HAP-1 (cell line): ENCODE measurements around the gene SND1.
"Not testable (repeated sequence)": the region's sequence is repeated elsewhere in the genome, so short reads cannot be mapped to it uniquely, and the experiment has no call there.

Experiments used
- DNase-seq, 2 experiments: peaks; one replicate each; pipeline ENCODE4 v3.0.0-alpha.2; 2016 to 2020; ENCODE audit warnings: low spot score in 2 of 2
- H3K27me3 ChIP-seq: fragments of 250-450 bp; sonication (Bioruptor Pico); 2 replicates; pipeline ENCODE4 v1.5.1; 2020; ENCODE audit warnings: low read depth, mild to moderate bottlenecking, moderate library complexity
- H3K36me3 ChIP-seq: fragments of 250-450 bp; sonication (Bioruptor Pico); replicated peaks from 2 replicates; pipeline ENCODE4 v1.5.1; 2020; ENCODE audit warnings: mild to moderate bottlenecking
- H3K4me1 ChIP-seq: fragments of 250-450 bp; sonication (Bioruptor Pico); 2 replicates; pipeline ENCODE4 v1.5.1; 2020; ENCODE audit warnings: mild to moderate bottlenecking
- H3K4me3 ChIP-seq: fragments of 250-450 bp; sonication (Bioruptor Pico); 2 replicates; pipeline ENCODE4 v1.5.1; 2020; ENCODE audit warnings: mild to moderate bottlenecking, moderate library complexity
- H3K9me3 ChIP-seq: fragments of 250-450 bp; sonication (Bioruptor Pico); 2 replicates; pipeline ENCODE4 v1.5.1; 2020; ENCODE audit warnings: mild to moderate bottlenecking, moderate library complexity
- in situ Hi-C: fragments of 300-500 bp; cut with MboI; formaldehyde crosslinking; loops from 3 replicates; pipeline ENCODE4 v1.14.3; 2020; ENCODE audit warnings: low sequenced_read_pairs, inconsistent platforms, mixed read lengths

SND1 gene

GRCh38 chr7:127822822-127823508 is 171.0 kb downstream of the SND1 start:
- Histone ChIP-seq H3K4me1 (peaks cover 3% of the 10 kb centered on the region; the same call in 1 of the 2 replicates), H3K36me3 (no peaks in the 10 kb centered on the region), H3K27me3 (no peaks in the 10 kb centered on the region), H3K4me3 (no peak overlapping the region), H3K9me3 (no peaks in the 10 kb centered on the region)
- DNase-seq, result no peak
- in situ Hi-C loops, result no loop called here

DNA sequence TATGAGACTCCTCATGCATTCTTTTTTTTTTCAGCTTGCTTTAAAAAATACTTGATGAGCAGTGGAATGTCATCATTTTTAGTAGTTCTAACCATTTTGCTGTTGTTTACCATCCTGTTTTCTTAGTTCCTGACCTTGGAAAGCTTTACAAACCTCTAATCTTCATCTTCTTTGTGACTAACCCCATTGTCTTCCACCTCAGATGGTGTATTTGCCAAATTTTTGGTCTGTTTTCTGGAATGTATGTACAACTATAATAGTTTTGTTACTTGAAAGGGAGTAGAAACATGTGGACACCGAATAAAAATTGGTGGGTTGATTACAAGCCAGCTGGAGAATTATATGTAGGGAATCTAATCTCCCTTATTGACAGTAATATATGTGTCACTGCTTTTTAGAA is 172.7 kb downstream of the SND1 start:
- Histone ChIP-seq H3K4me1 (peaks cover 3% of the 10 kb centered on the region; the same call in 1 of the 2 replicates), H3K36me3 (no peaks in the 10 kb centered on the region), H3K27me3 (no peaks in the 10 kb centered on the region), H3K9me3 (no peaks in the 10 kb centered on the region), H3K4me3 (no peak overlapping the region)
- no peak for DNase-seq
- in situ Hi-C loops, result no loop called here

- Histone ChIP-seq H3K36me3 (no peaks in the 10 kb centered on the region), H3K27me3 (no peaks in the 10 kb centered on the region), H3K4me3 (no peak overlapping the region), H3K4me1 (peaks cover 3% of the 10 kb centered on the region; the same call in 1 of the 2 replicates), H3K9me3 (no peaks in the 10 kb centered on the region)
- no peak for DNase-seq
- in situ Hi-C loops, result no loop called here
Measured at GRCh38 chr7:127828843-127829500, 177.0 kb downstream of the SND1 start.

GRCh38 chr7:127831318-127832219 is 179.6 kb downstream of the SND1 start:
- in situ Hi-C loops, result no loop called here
- H3K4me1 ChIP-seq, result no peaks in the 10 kb centered on the region
- no peak overlapping the region for H3K4me3 ChIP-seq
- no peaks in the 10 kb centered on the region for H3K27me3 ChIP-seq
- H3K9me3 ChIP-seq, result no peaks in the 10 kb centered on the region
- no peaks in the 10 kb centered on the region for H3K36me3 ChIP-seq
- DNase-seq, result no peak

- H3K4me3 ChIP-seq, result no peak overlapping the region
- H3K9me3 ChIP-seq, result no peaks in the 10 kb centered on the region
- DNase-seq, result no peak
- no peaks in the 10 kb centered on the region for H3K4me1 ChIP-seq
- in situ Hi-C loops, result no loop called here
- H3K27me3 ChIP-seq, result no peaks in the 10 kb centered on the region
- no peaks in the 10 kb centered on the region for H3K36me3 ChIP-seq
Measured at GRCh38 chr7:127832592-127832991, 180.6 kb downstream of the SND1 start.

DNA sequence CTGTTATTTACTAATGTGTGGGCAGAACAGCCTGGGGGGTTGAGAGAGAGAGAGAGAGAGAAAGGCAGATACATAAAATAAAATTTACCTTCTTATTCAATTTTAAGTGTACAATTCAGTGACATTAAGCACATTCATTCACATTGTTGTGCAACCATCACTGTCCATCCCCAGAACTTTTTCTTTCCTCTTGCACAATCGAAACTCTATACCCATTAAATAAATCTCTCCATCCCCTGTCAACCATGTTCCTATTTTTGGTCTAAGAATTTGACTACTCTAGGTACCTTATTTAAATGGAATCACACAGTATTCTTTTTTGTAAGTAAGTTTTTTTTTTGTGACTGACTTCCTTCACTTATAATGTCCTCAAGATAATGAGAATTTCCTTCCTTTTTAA is 181.6 kb downstream of the SND1 start:
- H3K36me3 ChIP-seq, result no peaks in the 10 kb centered on the region
- no peaks in the 10 kb centered on the region for H3K4me1 ChIP-seq
- DNase-seq, result no peak
- in situ Hi-C loops, result no loop called here
- H3K27me3 ChIP-seq, result no peaks in the 10 kb centered on the region
- H3K9me3 ChIP-seq, result no peaks in the 10 kb centered on the region
- H3K4me3 ChIP-seq, result no peak overlapping the region

DNA sequence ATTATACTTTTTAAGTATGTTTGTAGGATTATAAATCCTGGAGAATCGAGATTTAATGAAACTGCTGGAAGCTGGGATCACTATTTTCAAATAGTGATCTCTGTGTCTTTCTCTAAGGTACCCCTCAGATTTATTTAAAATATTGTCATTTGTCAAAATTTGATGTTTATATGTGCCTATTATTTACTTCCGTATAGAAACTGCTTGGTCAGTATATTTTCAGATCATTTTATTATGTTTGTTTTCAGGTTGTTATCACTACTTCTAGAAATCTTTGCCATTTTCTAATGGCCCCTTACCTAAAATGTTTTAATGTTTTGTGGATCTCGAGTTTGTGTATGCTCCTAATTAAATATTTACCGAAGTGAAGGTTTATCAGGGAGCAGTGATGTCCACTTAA is 183.7 kb downstream of the SND1 start:
- H3K36me3 ChIP-seq, result no peaks in the 10 kb centered on the region
- H3K4me3 ChIP-seq, result no peak overlapping the region
- no peaks in the 10 kb centered on the region for H3K9me3 ChIP-seq
- no peaks in the 10 kb centered on the region for H3K4me1 ChIP-seq
- in situ Hi-C loops, result no loop called here
- DNase-seq, result no peak
- H3K27me3 ChIP-seq, result no peaks in the 10 kb centered on the region

DNA sequence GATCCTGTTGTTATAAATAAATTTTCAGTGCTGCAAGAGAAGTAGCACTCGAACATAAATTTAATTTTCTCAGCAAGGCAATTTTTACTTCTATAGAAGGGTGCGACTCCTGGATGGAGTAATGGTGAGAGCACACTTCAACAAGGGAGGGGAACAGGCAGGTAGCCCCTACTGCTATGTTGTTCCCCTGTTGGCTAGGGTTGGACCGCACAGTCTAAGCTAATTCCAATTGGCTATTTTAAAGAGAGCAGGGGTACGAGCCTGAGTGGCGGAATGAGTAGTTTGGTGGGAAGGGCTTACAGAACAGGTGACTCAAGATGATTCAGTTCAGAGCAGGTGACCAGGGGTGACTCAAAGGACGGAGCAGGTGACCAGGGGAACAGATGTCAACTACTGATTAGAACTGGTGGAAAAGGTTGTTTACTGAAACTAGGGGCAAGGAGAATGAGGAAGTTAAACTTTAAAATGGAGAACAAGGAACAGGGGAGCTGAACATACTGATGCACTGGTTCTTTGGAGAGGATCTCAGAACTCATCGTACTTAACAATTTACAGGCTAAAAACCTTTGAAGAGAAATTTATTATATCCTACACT is 185.9 kb downstream of the SND1 start:
- H3K27me3 ChIP-seq, DNase-seq, H3K9me3 ChIP-seq, H3K36me3 ChIP-seq, H3K4me1 ChIP-seq, H3K4me3 ChIP-seq, in situ Hi-C loops: not testable (repeated sequence)

DNA sequence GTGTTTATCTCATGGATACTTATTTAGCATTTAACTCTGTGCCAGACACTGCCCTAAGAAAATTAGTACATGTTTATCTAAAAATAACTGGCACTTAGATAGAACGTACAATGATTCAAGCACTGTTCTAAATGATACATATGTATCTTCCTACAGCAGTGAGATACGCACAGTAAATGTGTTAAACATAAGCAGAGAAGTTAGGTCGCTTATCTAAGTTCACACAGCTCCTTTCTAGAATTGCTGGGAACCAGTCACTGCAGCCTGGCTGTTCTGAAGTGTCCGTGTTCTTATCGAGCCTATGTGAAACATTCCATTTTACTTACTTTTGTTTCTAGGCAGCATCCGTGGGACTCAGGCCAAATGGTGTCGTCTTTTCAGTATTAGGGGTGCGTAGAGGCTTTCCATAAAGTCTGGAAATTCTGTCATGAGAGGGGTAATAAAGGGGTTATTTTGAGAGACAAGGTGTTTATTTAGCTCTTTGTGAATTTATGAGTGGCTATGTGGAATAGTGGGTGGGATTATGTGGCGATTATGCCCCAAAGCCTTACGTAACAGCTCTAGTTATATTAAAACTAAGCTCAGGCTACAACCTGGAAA is 186.9 kb downstream of the SND1 start:
- Histone ChIP-seq H3K4me1 (no peaks in the 10 kb centered on the region), H3K36me3 (peaks cover 7% of the 10 kb centered on the region; the same call in 1 of the 2 replicates), H3K9me3 (no peaks in the 10 kb centered on the region), H3K27me3 (no peaks in the 10 kb centered on the region), H3K4me3 (no peak overlapping the region)
- no peak for DNase-seq
- in situ Hi-C loops, result no loop called here

- no peak overlapping the region for H3K4me3 ChIP-seq
- no peaks in the 10 kb centered on the region for H3K9me3 ChIP-seq
- H3K36me3 ChIP-seq, result peaks cover 10% of the 10 kb centered on the region; the same call in 1 of the 2 replicates
- in situ Hi-C loops, result no loop called here
- no peaks in the 10 kb centered on the region for H3K27me3 ChIP-seq
- no peaks in the 10 kb centered on the region for H3K4me1 ChIP-seq
- no peak for DNase-seq
Measured at GRCh38 chr7:127840226-127840951, 188.4 kb downstream of the SND1 start.

- DNase-seq, result no peak
- in situ Hi-C loops, result no loop called here
- H3K27me3 ChIP-seq, result no peaks in the 10 kb centered on the region
- no peak overlapping the region for H3K4me3 ChIP-seq
- no peaks in the 10 kb centered on the region for H3K4me1 ChIP-seq
- H3K36me3 ChIP-seq, result peaks cover 16% of the 10 kb centered on the region
- no peaks in the 10 kb centered on the region for H3K9me3 ChIP-seq
Measured at GRCh38 chr7:127844165-127844564, 192.2 kb downstream of the SND1 start.

DNA sequence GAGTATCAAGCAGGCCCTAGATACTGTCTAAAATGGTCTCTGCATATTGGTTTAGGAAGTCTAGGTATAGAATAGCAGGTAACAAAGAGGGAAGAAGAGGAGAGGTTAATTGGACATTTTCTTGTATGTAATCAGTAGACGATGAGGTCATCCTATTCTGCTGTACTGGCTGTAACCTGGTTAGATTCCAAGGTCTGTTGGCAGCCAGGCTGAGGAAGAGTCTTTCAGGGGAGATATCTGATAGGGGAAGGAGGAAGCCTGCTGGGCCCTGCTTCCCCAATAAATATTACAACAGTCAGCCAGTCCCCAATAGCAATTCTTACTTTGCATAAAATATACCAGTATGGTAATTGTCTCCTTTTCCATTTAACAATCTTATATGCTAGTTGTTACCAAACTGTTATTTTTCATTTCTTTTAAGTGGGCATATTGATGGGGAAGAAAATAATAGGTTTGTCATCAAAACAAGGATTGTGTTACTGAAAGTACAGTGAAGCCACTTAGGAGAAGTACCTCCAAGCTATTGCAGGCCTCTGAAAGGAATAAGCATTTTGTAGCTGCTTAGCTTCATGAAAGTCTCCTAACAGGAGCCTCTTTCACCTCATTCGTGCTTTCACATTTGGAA is 192.8 kb downstream of the SND1 start:
- Histone ChIP-seq H3K4me3 (no peak overlapping the region), H3K27me3 (no peaks in the 10 kb centered on the region), H3K36me3 (peaks cover 19% of the 10 kb centered on the region), H3K9me3 (no peaks in the 10 kb centered on the region), H3K4me1 (no peaks in the 10 kb centered on the region)
- in situ Hi-C loops, result no loop called here
- DNase-seq, result no peak
